SKM-1 treated with dmso at 0.1 percent for 144 hours (cell line): ENCODE measurements around the gene OCRL.
A peak's percentile ranks its signal among the peaks of the same experiment; 100 is the strongest.

Experiments used
- DNase-seq: peaks from one replicate; lab custom pipeline; 2025; ENCODE audit not compliant: unreplicated experiment; lab: John Stamatoyannopoulos, UW

The OCRL gene

DNA sequence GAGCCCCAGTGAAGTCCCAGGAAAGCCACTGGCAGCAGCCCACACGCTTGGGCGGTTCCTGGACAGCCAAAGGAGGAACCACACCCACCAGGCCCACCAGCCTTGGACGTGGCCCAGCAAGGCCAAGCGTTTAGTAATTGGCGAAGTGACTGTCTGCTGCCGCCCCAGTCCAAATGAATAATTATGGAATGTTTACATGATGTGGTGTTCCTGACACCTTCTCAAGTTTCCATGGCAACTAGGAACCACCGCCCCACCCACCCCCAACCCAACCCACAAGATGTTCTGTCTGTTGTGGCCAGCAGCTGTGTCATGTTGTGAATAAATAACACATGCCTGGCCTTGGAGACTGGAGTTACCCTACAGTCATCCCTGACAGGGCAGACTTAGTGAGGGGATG, 92.4 kb downstream of the OCRL start:
- no peak for DNase-seq

GRCh38 chrX:129634541-129634940, 94.5 kb downstream of the OCRL start:
- no peak for DNase-seq

DNA sequence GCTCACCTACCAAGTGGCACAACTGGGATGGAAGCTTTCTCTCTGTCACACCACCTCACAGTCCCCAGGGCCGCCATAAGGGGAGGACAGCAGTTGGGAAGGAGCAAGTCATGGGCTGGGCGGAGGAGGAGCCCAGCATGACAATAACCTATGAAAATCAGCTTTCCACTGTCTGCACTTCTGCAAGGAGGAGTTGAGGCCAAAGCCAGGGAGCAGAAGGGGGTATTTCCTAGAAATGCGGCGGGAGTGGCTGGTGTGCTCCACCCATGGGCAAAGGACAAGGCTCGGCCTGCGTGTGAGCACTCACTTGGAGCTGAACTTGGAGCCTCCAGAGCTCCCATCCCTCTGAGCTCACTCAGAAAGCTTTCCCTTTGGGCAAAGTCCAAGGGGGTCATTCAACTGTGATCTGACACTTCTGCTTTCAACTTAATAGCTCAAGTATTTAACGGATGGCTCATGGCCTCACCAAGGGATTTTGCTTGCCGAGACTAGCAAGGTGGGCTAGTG, 96.2 kb downstream of the OCRL start:
- no peak for DNase-seq

GRCh38 chrX:129637217-129638109, 97.4 kb downstream of the OCRL start:
- DNase-seq, result peak; percentile 22

- no peak for DNase-seq
Observed at GRCh38 chrX:129638917-129639316, 98.9 kb downstream of the OCRL start.

DNA sequence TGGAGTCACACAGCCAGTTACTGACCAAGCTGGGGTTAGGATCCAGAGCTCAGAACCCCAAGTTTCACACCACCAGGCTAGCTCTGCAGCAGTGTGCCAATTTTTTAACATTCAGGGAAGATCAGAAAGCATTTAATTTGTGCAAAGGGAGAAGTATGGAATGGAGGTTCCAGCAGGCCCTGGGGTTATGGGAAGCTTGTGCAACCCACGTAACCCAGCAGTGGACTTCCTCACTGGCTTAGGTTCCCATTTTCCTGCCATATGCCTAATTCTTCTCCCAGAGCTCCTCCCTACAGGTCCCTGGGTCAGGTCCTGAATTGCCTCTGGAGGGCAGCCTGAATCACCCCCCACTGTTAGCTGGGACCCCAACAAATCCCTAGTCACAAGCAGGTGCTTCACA, 100.7 kb downstream of the OCRL start:
- no peak for DNase-seq

- no peak for DNase-seq
Observed at GRCh38 chrX:129641469-129641868, 101.4 kb downstream of the OCRL start.

GRCh38 chrX:129641941-129642340, 101.9 kb downstream of the OCRL start:
- no peak for DNase-seq
